Activated naive CD8-positive, alpha-beta T cell treated with anti-CD3 and anti-CD28 coated beads for 36 hours (primary cell): ENCODE results near the gene AHCYL2. TPM values are rescaled to one million over a fixed set of nuclear protein-coding genes. Genes with fewer than 3 reads are reported as not detected.

Experiments used
- DNase-seq: peaks from one replicate; pipeline ENCODE4 v3.0.0; 2021
- H3K27ac Mint-ChIP-seq: one replicate; pipeline ENCODE4 v1.8.0; 2022; ENCODE audit warnings: mild to moderate bottlenecking, moderate library complexity, mixed read lengths
- H3K27me3 Mint-ChIP-seq: one replicate; pipeline ENCODE4 v1.8.0; 2022; ENCODE audit warnings: mild to moderate bottlenecking, mixed read lengths
- H3K36me3 Mint-ChIP-seq: one replicate; pipeline ENCODE4 v1.8.0; 2021; ENCODE audit warnings: mild to moderate bottlenecking, mixed read lengths
- H3K4me1 Mint-ChIP-seq: one replicate; pipeline ENCODE4 v1.8.0; 2021; ENCODE audit warnings: mixed read lengths
- H3K4me3 Mint-ChIP-seq: one replicate; pipeline ENCODE4 v1.8.0; 2022; ENCODE audit warnings: mild to moderate bottlenecking, moderate library complexity, mixed read lengths
- H3K9me3 Mint-ChIP-seq: one replicate; pipeline ENCODE4 v1.8.0; 2022; ENCODE audit warnings: mixed read lengths
- total RNA-seq, 2 experiments: library from RNA; stranded (reverse); gene quantifications; one replicate each; pipeline ENCODE4 v1.2.3, GENCODE V29; 2021

Gene AHCYL2
- 1 to 10 TPM; 6.5 to 6.8 TPM for total RNA-seq

DNA sequence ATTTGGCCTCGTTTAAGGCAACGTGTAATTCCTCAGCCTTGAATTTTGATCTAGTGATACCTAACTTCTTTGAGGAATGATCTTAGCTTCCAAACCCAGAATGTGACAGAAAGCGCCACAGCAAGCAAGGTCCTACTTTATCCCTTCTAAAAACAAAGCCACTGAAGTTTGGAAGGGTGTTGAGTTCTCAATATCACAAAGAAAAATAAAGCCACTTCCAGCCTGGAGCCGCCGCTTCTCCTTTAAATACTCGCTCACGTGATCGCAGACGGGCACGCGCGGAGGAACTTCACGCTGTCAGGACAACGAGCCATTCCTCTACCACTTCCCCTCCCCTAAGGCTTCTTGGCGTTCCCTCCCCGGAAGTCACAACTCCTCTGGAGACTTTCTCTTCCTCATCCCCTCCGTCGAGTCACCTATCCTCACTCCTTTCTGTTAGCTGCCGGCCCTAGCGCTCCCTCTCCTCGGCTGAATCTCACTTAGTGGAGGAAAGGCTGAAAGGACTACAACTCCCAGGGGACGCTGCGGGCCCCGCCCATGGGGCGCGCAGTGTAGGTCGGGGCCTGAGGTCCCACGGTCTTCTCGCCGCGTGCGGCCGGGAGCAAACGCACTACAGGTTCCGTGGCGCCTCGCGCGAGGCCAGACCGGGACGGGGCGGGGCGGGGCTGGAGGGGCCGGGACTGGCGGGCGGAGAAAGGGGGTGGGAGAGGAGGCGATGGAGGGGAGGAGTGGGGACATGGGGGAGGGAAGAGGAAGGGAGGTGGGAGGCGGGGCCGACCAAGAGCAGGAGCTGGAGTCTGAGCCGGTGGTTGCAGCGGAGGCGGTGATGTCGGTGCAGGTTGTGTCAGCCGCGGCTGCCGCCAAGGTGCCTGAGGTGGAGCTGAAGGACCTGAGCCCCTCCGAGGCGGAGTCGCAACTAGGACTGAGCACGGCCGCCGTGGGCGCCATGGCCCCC lies at the start of gene AHCYL2:
Gene AHCYL2, plus strand, starts transcription at position 780 of the 955 bp plus-strand sequence.
- peak; percentile 96 for DNase-seq
- Mint-ChIP-seq H3K27ac (peak within 1 kb of the TSS; percentile 92), H3K4me1 (peaks cover 30% of the 10 kb centered on the region), H3K36me3 (no peaks in the 10 kb centered on the region), H3K4me3 (peak within 1 kb of the TSS; percentile 91), H3K27me3 (no peaks in the 10 kb centered on the region), H3K9me3 (no peaks in the 10 kb centered on the region)

DNA sequence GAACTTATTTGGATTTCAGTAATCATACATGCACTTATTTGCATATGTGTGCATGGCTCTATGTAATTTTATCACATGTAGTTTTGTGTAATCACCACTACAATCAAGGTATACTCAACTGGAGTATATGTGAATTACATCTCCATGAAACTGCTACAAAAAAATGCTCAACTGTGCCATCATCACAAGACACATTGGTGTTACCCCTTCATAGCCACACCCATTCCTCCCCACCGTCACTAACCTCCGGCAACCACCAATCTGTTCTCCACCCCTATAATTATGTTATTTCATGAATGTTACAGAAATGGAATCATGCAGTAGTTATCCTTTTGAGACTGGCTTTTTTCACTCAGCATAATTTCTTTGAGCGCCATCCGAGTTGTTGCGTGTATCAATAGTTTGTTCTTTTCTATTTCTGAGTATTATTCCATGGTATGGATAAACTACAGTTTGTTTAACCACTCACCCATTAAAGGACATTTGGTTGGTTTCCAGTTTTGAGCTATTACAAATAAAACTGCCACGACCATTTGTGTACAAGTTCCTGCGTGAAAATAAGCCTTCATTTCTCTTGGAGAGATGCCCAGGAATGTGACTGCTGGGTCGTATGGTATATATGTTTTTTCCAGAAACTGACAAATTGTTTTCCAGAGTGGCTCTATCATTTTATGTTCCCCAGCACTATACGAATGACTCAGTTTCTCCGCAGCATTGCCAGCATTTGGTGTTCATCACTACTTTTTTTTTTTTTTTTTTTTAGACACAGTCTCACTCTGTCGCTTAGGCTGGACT lies 47.7 kb upstream of the AHCYL2 start:
- DNase-seq, result no peak
- Mint-ChIP-seq H3K4me3 (no peak overlapping the region), H3K27ac (no peak overlapping the region), H3K36me3 (no peaks in the 10 kb centered on the region), H3K4me1 (no peaks in the 10 kb centered on the region), H3K27me3 (no peaks in the 10 kb centered on the region), H3K9me3 (no peaks in the 10 kb centered on the region)

DNA sequence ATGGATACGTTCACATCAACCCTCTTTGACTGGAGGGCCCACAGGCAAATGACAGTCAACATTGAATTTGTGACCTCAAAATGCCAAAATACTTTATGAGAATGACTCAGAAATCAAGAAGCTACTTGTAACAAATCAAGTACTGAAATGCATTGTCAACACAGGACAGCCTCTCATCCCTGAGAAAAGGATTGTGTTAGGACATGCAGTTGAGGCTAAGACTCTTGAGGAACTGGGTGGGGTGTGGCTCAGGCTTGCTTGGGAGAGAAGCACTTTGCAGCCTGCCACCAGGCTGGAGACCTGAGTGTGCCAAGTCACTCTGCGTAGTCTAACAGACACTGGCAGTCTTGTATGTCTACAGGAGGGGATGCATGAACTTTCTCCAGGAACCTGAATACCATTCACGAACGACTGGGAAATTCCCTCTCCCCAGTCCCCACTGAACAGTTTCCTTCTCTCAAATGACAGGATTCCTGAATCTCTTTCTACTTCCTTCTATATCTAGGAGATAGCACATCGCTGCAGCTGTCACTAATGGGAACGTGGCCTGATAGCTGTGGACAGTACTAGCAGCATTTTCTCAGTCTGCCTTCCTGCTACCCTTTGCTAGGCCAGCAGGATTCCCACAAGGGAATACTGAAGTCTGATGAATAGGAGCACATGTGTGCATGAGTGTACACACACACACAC lies 39.7 kb upstream of the AHCYL2 start:
- Mint-ChIP-seq H3K4me1 (peaks cover 8% of the 10 kb centered on the region), H3K4me3 (no peak overlapping the region), H3K27me3 (peaks cover 16% of the 10 kb centered on the region), H3K9me3 (no peaks in the 10 kb centered on the region), H3K36me3 (no peaks in the 10 kb centered on the region), H3K27ac (no peak overlapping the region)
- DNase-seq, result no peak

DNA sequence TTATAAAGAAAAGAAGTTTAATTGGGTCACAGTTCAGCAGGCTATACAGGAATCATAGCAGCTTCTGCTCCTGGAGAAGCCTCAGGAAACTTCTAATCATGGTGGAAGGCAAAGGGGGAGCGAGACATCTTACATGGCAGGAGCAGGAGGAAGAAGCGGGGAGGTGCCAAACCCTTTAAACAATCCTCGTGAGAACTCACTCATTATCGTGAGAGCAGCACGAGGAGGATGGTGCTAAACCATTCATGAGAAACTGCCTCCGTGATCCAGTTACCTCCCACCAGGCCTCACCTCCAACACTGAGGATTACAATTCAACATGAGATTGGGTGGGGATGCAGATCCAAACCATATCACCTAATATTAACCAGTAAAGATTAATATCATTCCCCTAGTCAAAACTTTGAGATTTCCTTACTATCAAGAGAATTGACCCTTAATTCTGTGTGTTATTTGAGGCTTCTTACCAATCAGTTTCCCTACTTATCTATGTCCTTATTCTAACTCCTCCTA lies 38.0 kb upstream of the AHCYL2 start:
- no peaks in the 10 kb centered on the region for H3K36me3 Mint-ChIP-seq
- no peak for DNase-seq
- H3K27me3 Mint-ChIP-seq, result peaks cover 30% of the 10 kb centered on the region
- H3K27ac Mint-ChIP-seq, result no peak overlapping the region
- no peak overlapping the region for H3K4me3 Mint-ChIP-seq
- H3K4me1 Mint-ChIP-seq, result peaks cover 8% of the 10 kb centered on the region
- no peaks in the 10 kb centered on the region for H3K9me3 Mint-ChIP-seq

DNA sequence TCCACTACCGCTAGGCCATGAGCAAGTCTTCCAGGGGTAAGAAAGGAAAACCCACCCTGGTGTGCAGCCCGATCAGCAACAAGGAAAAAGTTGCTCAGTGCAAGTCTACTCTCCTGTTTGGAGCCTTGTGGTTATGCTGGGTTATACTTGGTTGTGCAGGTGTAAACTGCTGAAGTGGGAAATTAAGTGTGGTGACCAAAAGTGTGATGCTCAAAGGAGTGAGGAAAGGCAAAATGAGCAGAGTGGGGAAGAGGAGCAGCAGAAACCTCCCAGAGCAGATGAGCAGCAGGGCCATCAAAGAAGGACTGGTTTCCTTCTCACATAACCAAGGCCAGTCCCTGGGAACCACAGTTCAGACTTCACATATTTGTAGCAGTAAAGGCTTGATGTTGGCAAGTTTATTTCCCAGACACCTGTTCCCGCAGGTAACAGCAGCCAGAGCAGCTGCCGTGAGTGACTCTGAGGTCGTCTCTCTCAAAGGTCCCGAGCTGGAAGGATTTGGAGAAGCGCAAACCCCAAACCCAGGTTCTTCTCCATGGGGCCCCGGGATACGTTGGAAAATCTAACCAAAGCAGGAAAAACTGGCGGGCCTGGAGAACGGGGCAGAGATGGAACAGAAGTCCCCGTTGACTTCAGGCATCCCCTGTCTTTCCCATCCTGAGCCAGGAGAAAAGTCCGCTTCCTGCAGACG lies 37.0 kb upstream of the AHCYL2 start:
- no peaks in the 10 kb centered on the region for H3K9me3 Mint-ChIP-seq
- peaks cover 39% of the 10 kb centered on the region for H3K27me3 Mint-ChIP-seq
- H3K4me1 Mint-ChIP-seq, result peaks cover 8% of the 10 kb centered on the region
- DNase-seq, result no peak
- peak overlapping the region; percentile 73 for H3K4me3 Mint-ChIP-seq
- H3K36me3 Mint-ChIP-seq, result no peaks in the 10 kb centered on the region
- H3K27ac Mint-ChIP-seq, result no peak overlapping the region

DNA sequence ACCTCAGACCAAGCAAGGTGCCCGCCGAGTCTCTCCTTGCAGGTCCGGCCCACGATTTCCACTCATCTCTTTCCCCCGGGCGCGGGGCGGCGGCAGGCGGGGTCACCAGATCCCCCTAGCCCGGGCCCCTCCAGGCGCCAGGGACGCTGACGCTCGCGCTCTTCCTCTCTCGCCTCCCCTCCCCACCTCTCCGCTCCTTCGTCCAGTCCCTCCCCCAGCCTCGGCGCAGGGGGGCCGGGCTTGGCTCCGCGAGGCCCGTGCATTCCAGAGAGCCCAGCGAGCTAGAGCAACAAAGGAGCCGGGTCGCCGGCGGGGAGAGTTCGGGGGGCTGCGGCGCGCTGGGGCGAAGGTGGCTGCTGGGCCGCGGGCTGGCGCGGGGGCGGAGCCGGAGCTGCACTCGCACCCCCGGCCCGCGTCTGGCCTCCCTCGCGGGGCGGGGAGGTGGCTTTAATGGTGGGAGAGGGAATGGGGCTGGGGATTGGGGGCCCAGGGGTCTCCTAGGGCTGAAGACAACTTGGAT lies 36.4 kb upstream of the AHCYL2 start, which contains the start of gene SMO:
Gene SMO, plus strand, starts transcription at position 262 of the 520 bp plus-strand sequence. CDS start 519 bp downstream, outside the sequence.
- Mint-ChIP-seq H3K36me3 (no peaks in the 10 kb centered on the region), H3K27ac (no peak within 1 kb of the TSS)
- DNase-seq, result peak; percentile 31

DNA sequence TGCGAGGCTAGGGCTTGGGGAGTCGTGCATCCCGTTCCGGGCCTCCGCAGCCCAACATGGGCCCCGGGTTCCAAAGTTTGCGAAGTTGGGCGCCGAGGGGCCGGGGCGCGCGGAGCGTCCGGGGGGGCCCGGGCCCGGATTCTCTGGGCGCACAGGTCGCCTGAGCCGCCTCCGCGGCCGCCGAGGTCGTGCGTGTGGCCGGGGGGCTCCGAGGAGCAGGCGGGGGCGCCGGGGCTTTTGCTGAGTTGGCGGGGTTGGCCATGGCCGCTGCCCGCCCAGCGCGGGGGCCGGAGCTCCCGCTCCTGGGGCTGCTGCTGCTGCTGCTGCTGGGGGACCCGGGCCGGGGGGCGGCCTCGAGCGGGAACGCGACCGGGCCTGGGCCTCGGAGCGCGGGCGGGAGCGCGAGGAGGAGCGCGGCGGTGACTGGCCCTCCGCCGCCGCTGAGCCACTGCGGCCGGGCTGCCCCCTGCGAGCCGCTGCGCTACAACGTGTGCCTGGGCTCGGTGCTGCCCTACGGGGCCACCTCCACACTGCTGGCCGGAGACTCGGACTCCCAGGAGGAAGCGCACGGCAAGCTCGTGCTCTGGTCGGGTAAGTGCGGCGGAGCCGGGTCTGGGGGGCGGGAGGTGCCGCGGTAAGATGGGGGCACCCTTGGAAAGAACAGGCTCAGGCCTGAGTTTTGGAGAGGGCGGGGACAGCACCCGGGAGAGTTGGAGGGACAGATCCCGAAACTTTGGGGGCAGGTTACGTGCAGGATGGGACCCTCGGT lies 35.8 kb upstream of the AHCYL2 start:
- H3K27ac Mint-ChIP-seq, result no peak overlapping the region
- H3K27me3 Mint-ChIP-seq, result peaks cover 39% of the 10 kb centered on the region
- no peaks in the 10 kb centered on the region for H3K36me3 Mint-ChIP-seq
- peak overlapping the region; percentile 73 for H3K4me3 Mint-ChIP-seq
- peak; percentile 15 for DNase-seq
- peaks cover 8% of the 10 kb centered on the region for H3K4me1 Mint-ChIP-seq
- no peaks in the 10 kb centered on the region for H3K9me3 Mint-ChIP-seq

More for the DNA sequence above, 36.4 kb upstream of the AHCYL2 start, which contains the start of gene SMO:
- H3K4me3 Mint-ChIP-seq, result peak within 1 kb of the TSS; percentile 73
- no peaks in the 10 kb centered on the region for H3K9me3 Mint-ChIP-seq
- peaks cover 39% of the 10 kb centered on the region for H3K27me3 Mint-ChIP-seq
- peaks cover 8% of the 10 kb centered on the region for H3K4me1 Mint-ChIP-seq

DNA sequence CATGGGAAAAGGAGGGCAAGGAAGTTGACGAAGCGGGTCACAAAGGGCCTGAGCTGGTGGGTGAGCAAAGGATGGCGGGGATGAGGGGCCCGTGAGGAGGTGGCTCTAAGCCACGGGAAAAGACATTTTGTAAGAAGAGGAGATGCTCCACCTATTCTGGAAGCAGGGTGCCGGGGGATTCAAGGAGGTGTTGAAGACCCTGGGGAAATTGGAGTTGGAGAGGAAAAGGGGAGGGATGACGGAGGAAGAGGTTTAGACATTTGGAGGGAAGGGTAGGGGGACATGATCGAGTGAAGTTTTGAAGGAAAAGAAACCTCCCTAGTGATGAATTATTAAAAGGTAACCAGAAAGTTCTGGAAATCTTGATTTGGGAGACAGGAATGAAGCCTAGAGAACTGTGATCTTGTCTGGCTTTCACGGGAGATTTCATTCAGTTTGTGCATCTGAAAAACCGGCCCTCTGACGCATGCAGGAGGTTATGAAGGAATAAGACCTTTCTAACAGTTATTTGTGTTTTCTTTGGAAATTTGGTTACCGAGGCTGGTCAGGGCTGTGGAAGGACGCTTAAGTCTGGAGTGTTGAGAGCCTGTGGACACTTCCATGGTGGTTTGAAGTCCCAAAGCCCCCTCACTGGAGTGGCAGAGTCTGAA lies 35.0 kb upstream of the AHCYL2 start:
- Mint-ChIP-seq H3K27me3 (peaks cover 39% of the 10 kb centered on the region), H3K36me3 (no peaks in the 10 kb centered on the region), H3K9me3 (no peaks in the 10 kb centered on the region), H3K4me3 (peak overlapping the region; percentile 66), H3K4me1 (peaks cover 8% of the 10 kb centered on the region), H3K27ac (no peak overlapping the region)
- DNase-seq, result no peak

DNA sequence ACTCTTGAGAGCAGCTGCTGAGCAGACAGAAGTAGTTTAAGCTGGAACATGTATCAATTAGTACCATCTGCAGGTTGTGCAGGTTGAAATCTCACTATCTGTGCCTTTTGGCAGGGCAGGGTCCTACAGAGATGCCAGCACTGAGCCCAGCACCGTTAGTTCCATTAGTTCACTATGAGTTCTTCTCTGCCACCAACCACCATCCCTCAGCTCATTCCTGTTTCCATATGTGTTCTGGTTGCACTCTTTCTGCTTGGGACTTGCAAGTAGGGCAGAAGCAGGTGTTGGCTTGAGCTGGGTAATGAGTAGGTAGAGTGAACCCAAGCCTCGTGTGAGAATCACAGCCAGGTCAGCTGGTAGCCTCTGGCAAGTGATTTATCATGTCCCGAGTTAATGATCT lies 33.6 kb upstream of the AHCYL2 start:
- Mint-ChIP-seq H3K4me3 (no peak overlapping the region), H3K9me3 (no peaks in the 10 kb centered on the region), H3K27me3 (peaks cover 39% of the 10 kb centered on the region), H3K4me1 (peaks cover 8% of the 10 kb centered on the region), H3K36me3 (no peaks in the 10 kb centered on the region), H3K27ac (no peak overlapping the region)
- DNase-seq, result no peak

DNA sequence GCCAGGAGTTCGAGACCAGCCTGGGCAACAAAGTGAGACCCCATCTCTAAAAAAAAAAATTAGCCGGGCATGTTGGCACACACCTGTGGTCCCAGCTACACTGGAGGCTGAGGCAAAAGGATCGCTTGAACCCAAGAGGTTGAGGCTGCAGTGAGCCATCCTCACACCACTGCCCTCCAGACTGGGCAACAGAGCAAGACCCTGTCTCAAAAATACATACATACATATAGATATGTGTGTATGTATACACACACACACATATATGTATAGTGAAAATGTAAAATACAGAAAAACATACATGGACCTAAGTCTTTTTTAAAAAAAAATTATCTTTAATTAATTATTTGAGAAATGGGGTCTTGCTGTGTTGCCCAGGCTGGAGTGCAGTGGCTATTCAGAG lies 30.9 kb upstream of the AHCYL2 start:
- peaks cover 34% of the 10 kb centered on the region for H3K27me3 Mint-ChIP-seq

DNA sequence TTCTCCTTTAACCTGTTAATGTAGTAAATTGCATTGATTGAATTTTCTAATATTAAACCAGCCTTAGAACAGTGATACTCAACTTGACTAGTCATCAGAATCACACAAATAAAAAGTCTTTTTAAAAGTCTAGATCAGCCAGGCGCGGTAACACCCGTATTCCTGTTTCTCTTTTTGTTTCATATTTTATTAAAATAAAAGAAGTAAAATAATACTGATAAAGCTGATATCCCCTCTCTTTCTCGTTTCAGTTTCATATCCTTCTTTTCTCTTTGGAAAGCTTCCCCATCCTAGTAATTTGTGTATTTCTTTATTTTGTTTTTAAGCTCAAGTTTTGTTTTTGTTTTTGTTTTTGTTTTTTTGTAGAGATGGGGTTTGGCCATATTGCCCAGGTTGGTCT lies 27.1 kb upstream of the AHCYL2 start:
- DNase-seq, result no peak
- H3K4me3 Mint-ChIP-seq, result no peak overlapping the region
- peaks cover 4% of the 10 kb centered on the region for H3K27me3 Mint-ChIP-seq
- H3K9me3 Mint-ChIP-seq, result no peaks in the 10 kb centered on the region
- H3K36me3 Mint-ChIP-seq, result no peaks in the 10 kb centered on the region
- H3K4me1 Mint-ChIP-seq, result no peaks in the 10 kb centered on the region
- H3K27ac Mint-ChIP-seq, result no peak overlapping the region

More for the DNA sequence above, 30.9 kb upstream of the AHCYL2 start:
- no peaks in the 10 kb centered on the region for H3K36me3 Mint-ChIP-seq
- H3K4me1 Mint-ChIP-seq, result peaks cover 5% of the 10 kb centered on the region
- DNase-seq, result no peak
- no peak overlapping the region for H3K4me3 Mint-ChIP-seq
- no peaks in the 10 kb centered on the region for H3K9me3 Mint-ChIP-seq
- H3K27ac Mint-ChIP-seq, result no peak overlapping the region

DNA sequence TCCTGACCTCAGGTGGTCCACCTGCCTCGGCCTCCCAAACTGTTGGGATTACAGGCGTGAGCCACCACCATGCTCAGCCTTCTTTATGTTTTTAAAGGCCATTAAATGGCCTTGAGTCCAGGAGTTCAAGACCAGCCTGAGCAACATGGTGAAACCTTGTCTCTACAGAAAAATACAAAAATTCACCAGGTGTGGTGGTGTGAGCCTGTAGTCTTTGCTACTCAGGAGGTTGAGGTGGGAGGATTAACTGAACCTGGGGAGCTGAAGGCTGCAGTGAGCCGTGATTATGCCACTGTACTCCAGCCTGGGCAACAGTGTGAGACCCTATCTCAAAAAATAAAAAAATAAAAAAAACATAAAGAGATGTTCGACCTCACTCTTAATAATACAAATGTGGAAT lies 25.4 kb upstream of the AHCYL2 start:
- DNase-seq, result no peak
- H3K9me3 Mint-ChIP-seq, result no peaks in the 10 kb centered on the region
- H3K4me3 Mint-ChIP-seq, result no peak overlapping the region
- no peaks in the 10 kb centered on the region for H3K4me1 Mint-ChIP-seq
- no peaks in the 10 kb centered on the region for H3K36me3 Mint-ChIP-seq
- H3K27me3 Mint-ChIP-seq, result peaks cover 4% of the 10 kb centered on the region
- H3K27ac Mint-ChIP-seq, result no peak overlapping the region
